Measurements from ENCODE around the gene DUS4L.

Gene DUS4L

GRCh38 chr7:107563775-107564552, at the start of gene DUS4L, which contains the start of gene COG5 (continued):
- TF ChIP-seq, protein P1, sequence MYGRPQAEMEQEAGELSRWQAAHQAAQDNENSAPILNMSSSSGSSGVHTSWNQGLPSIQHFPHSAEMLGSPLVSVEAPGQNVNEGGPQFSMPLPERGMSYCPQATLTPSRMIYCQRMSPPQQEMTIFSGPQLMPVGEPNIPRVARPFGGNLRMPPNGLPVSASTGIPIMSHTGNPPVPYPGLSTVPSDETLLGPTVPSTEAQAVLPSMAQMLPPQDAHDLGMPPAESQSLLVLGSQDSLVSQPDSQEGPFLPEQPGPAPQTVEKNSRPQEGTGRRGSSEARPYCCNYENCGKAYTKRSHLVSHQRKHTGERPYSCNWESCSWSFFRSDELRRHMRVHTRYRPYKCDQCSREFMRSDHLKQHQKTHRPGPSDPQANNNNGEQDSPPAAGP (tag by site-specific recombination; IDR thresholded peaks at IDR 0.05), result peak; percentile 83; the same call in 1 of the 2 replicates
- TF ChIP-seq ZNF692 (tag by site-specific recombination; IDR thresholded peaks at IDR 0.05), result 0 out of 2 replicates have a peak, but pooled peaks have one; percentile 51
- TF ChIP-seq, protein P2, sequence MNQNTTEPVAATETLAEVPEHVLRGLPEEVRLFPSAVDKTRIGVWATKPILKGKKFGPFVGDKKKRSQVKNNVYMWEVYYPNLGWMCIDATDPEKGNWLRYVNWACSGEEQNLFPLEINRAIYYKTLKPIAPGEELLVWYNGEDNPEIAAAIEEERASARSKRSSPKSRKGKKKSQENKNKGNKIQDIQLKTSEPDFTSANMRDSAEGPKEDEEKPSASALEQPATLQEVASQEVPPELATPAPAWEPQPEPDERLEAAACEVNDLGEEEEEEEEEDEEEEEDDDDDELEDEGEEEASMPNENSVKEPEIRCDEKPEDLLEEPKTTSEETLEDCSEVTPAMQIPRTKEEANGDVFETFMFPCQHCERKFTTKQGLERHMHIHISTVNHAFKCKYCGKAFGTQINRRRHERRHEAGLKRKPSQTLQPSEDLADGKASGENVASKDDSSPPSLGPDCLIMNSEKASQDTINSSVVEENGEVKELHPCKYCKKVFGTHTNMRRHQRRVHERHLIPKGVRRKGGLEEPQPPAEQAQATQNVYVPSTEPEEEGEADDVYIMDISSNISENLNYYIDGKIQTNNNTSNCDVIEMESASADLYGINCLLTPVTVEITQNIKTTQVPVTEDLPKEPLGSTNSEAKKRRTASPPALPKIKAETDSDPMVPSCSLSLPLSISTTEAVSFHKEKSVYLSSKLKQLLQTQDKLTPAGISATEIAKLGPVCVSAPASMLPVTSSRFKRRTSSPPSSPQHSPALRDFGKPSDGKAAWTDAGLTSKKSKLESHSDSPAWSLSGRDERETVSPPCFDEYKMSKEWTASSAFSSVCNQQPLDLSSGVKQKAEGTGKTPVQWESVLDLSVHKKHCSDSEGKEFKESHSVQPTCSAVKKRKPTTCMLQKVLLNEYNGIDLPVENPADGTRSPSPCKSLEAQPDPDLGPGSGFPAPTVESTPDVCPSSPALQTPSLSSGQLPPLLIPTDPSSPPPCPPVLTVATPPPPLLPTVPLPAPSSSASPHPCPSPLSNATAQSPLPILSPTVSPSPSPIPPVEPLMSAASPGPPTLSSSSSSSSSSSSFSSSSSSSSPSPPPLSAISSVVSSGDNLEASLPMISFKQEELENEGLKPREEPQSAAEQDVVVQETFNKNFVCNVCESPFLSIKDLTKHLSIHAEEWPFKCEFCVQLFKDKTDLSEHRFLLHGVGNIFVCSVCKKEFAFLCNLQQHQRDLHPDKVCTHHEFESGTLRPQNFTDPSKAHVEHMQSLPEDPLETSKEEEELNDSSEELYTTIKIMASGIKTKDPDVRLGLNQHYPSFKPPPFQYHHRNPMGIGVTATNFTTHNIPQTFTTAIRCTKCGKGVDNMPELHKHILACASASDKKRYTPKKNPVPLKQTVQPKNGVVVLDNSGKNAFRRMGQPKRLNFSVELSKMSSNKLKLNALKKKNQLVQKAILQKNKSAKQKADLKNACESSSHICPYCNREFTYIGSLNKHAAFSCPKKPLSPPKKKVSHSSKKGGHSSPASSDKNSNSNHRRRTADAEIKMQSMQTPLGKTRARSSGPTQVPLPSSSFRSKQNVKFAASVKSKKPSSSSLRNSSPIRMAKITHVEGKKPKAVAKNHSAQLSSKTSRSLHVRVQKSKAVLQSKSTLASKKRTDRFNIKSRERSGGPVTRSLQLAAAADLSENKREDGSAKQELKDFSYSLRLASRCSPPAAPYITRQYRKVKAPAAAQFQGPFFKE (tag by site-specific recombination; IDR thresholded peaks at IDR 0.05; ENCODE audit: borderline replicate concordance), result 0 out of 2 replicates have a peak, but pooled peaks have one; percentile 34
- peak; percentile 85 for TF ChIP-seq KLF7 (tag by site-specific recombination; IDR thresholded peaks at IDR 0.05; ENCODE audit: borderline replicate concordance)
- TF ChIP-seq, protein P3, sequence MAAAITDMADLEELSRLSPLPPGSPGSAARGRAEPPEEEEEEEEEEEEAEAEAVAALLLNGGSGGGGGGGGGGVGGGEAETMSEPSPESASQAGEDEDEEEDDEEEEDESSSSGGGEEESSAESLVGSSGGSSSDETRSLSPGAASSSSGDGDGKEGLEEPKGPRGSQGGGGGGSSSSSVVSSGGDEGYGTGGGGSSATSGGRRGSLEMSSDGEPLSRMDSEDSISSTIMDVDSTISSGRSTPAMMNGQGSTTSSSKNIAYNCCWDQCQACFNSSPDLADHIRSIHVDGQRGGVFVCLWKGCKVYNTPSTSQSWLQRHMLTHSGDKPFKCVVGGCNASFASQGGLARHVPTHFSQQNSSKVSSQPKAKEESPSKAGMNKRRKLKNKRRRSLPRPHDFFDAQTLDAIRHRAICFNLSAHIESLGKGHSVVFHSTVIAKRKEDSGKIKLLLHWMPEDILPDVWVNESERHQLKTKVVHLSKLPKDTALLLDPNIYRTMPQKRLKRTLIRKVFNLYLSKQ (tag by site-specific recombination; IDR thresholded peaks at IDR 0.05; ENCODE audit: borderline replicate concordance), result no peak
- TF ChIP-seq ZBTB1 (tag by site-specific recombination; IDR thresholded peaks at IDR 0.05), result no peak
- TF ChIP-seq, protein P4, sequence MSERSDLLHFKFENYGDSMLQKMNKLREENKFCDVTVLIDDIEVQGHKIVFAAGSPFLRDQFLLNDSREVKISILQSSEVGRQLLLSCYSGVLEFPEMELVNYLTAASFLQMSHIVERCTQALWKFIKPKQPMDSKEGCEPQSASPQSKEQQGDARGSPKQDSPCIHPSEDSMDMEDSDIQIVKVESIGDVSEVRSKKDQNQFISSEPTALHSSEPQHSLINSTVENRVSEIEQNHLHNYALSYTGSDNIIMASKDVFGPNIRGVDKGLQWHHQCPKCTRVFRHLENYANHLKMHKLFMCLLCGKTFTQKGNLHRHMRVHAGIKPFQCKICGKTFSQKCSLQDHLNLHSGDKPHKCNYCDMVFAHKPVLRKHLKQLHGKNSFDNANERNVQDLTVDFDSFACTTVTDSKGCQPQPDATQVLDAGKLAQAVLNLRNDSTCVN (tag by site-specific recombination; optimal IDR thresholded peaks at IDR 0.05), result peak; percentile 90
- TF ChIP-seq PBX3 (CRISPR knock-in tag; IDR thresholded peaks at IDR 0.05), result peak; percentile 79; the same call in 1 of the 2 replicates
- TF ChIP-seq, protein P5, sequence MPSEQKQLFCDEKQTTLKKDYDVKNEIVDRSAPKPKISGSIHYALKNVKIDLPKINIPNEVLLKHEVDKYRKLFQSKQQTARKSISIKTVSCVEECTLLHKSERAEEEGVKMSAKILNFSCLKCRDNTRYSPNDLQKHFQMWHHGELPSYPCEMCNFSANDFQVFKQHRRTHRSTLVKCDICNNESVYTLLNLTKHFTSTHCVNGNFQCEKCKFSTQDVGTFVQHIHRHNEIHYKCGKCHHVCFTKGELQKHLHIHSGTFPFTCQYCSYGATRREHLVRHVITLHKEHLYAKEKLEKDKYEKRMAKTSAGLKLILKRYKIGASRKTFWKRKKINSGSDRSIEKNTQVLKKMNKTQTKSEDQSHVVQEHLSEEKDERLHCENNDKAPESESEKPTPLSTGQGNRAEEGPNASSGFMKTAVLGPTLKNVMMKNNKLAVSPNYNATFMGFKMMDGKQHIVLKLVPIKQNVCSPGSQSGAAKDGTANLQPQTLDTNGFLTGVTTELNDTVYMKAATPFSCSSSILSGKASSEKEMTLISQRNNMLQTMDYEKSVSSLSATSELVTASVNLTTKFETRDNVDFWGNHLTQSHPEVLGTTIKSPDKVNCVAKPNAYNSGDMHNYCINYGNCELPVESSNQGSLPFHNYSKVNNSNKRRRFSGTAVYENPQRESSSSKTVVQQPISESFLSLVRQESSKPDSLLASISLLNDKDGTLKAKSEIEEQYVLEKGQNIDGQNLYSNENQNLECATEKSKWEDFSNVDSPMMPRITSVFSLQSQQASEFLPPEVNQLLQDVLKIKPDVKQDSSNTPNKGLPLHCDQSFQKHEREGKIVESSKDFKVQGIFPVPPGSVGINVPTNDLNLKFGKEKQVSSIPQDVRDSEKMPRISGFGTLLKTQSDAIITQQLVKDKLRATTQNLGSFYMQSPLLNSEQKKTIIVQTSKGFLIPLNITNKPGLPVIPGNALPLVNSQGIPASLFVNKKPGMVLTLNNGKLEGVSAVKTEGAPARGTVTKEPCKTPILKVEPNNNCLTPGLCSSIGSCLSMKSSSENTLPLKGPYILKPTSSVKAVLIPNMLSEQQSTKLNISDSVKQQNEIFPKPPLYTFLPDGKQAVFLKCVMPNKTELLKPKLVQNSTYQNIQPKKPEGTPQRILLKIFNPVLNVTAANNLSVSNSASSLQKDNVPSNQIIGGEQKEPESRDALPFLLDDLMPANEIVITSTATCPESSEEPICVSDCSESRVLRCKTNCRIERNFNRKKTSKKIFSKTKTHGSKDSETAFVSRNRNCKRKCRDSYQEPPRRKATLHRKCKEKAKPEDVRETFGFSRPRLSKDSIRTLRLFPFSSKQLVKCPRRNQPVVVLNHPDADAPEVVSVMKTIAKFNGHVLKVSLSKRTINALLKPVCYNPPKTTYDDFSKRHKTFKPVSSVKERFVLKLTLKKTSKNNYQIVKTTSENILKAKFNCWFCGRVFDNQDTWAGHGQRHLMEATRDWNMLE (tag by site-specific recombination; conservative IDR thresholded peaks at IDR 0.05; ENCODE audit: low read depth), result 0 out of 2 replicates have a peak, but pooled peaks have one; percentile 31
- TF ChIP-seq KLF10 (tag by site-specific recombination; IDR thresholded peaks at IDR 0.05), result peak; percentile 79
- 0 out of 2 replicates have a peak, but pooled peaks have one; percentile 52 for TF ChIP-seq ZBTB6 (tag by site-specific recombination; IDR thresholded peaks at IDR 0.05)
- no peak for TF ChIP-seq BCL11A (tag by site-specific recombination; IDR thresholded peaks at IDR 0.05; ENCODE audit: low read depth)
- TF ChIP-seq, protein P6, sequence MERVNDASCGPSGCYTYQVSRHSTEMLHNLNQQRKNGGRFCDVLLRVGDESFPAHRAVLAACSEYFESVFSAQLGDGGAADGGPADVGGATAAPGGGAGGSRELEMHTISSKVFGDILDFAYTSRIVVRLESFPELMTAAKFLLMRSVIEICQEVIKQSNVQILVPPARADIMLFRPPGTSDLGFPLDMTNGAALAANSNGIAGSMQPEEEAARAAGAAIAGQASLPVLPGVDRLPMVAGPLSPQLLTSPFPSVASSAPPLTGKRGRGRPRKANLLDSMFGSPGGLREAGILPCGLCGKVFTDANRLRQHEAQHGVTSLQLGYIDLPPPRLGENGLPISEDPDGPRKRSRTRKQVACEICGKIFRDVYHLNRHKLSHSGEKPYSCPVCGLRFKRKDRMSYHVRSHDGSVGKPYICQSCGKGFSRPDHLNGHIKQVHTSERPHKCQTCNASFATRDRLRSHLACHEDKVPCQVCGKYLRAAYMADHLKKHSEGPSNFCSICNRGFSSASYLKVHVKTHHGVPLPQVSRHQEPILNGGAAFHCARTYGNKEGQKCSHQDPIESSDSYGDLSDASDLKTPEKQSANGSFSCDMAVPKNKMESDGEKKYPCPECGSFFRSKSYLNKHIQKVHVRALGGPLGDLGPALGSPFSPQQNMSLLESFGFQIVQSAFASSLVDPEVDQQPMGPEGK (tag by site-specific recombination; IDR thresholded peaks at IDR 0.05), result 0 out of 2 replicates have a peak, but pooled peaks have one; percentile 40
- no peak for TF ChIP-seq RBAK (tag by site-specific recombination; IDR thresholded peaks at IDR 0.05)
- no peak for TF ChIP-seq ZNF768 (tag by site-specific recombination; IDR thresholded peaks at IDR 0.05)
